K562 (cell line): ENCODE measurements around the gene NADK. TPM values are rescaled to one million over a fixed set of nuclear protein-coding genes. Genes with fewer than 3 reads are reported as not detected.

ENCODE experiments used
- ARID4B ChIP-seq: sonication (generic); formaldehyde crosslinking; IDR thresholded peaks from 2 replicates; pipeline ENCODE4 v1.8.0; 2022; ENCODE audit warnings: mild to moderate bottlenecking, missing genetic modification reagents
- ATF1 ChIP-seq, 2 experiments: fragments of 450-650 bp in 1 of 2; IDR thresholded peaks; 2 replicates each; pipeline ENCODE4 v1.6.1; 2016; ENCODE audit warnings: missing compliant biosample characterization in 1 of 2, missing genetic modification characterization in 1 of 2
- CREM ChIP-seq: IDR thresholded peaks from 2 replicates; pipeline ENCODE4 v1.6.1; 2014; ENCODE audit warnings: antibody characterized with exemption, low read depth
- CTBP1 ChIP-seq: fragments of 450-650 bp; IDR thresholded peaks from 2 replicates; pipeline ENCODE4 v1.6.1; 2016; ENCODE audit warnings: borderline replicate concordance
- GABPB1 ChIP-seq: sonication (generic); formaldehyde crosslinking; IDR thresholded peaks from 2 replicates; pipeline ENCODE4 v1.8.0; 2022; ENCODE audit warnings: mild to moderate bottlenecking, missing genetic modification reagents
- MAZ ChIP-seq, 2 experiments: fragments of 450-650 bp in 1 of 2; sonication (generic) in 1 of 2; formaldehyde crosslinking; IDR thresholded peaks in 1 of 2; conservative IDR thresholded peaks in 1 of 2; 2 replicates each; pipeline versions ENCODE4 v1.4.0 to v1.5.0; 2020; ENCODE audit warnings: mild to moderate bottlenecking in 1 of 2, missing genetic modification reagents in 1 of 2
- MBD2 ChIP-seq: sonication (generic); IDR thresholded peaks from 2 replicates; pipeline ENCODE4 v1.6.1; 2016; ENCODE audit warnings: low read depth, borderline replicate concordance
- MTA3 ChIP-seq: fragments of 450-650 bp; formaldehyde crosslinking; IDR thresholded peaks from 2 replicates; pipeline ENCODE4 v1.6.1; 2017; ENCODE audit warnings: mild to moderate bottlenecking, borderline replicate concordance
- polyA plus RNA-seq, 8 experiments: library from polyadenylated mRNA; depleted of rRNA in 4 of 8; stranded (reverse) in 5 of 8; unstranded in 3 of 8; fragments of >200 nt; fragmentation: Nextera tagmentation in 2 of 8; fragmentation: Illumina TruSeq in 1 of 8; extraction: Ambion mirVana in 2 of 8; extraction: Trizol in 1 of 8; gene quantifications; 2 replicates each; pipeline versions ENCODE4 v1.2.1 to v1.2.3, GENCODE V29; 2011 to 2014; ENCODE audit warnings: inconsistent platforms in 1 of 8, missing spikeins in 1 of 8
- total RNA-seq, 7 experiments: library from RNA; depleted of rRNA in 6 of 7; stranded (reverse); fragments of >200 nt in 6 of 7; fragmentation: Illumina TruSeq in 2 of 7; extraction: Trizol in 2 of 7; gene quantifications; 2 replicates each; pipeline versions ENCODE4 v1.2.1 to v1.2.3, GENCODE V29; 2011 to 2021; ENCODE audit warnings: low replicate concordance in 1 of 7

NADK gene
- total and polyA plus RNA-seq, 9 of the 15 experiments (the other 6 are each of a cell fraction or from before 2014, with no cell fraction given) = 1.5 to 135 (median 75.1) TPM

GRCh38 chr1:1724035-1724864, 54.0 kb downstream of the NADK start, which contains the start of gene CDK11A (continued):
- TF ChIP-seq ARID4B = peak; percentile 89
- TF ChIP-seq MAZ (CRISPR knock-in tag; conservative IDR thresholded peaks at IDR 0.05 in 1 of 2, IDR thresholded peaks at IDR 0.05 in 1 of 2) = peak; percentile 78 to 79
- TF ChIP-seq CREM = peak; percentile 99
- peak; percentile 96 for TF ChIP-seq GABPB1
- TF ChIP-seq MBD2 = 0 out of 2 replicates have a peak, but pooled peaks have one; percentile 50
- peak; percentile 75; the same call in 1 of the 2 replicates for TF ChIP-seq MTA3
- peak; percentile 79 for TF ChIP-seq CTBP1
- peak; percentile 93 for TF ChIP-seq ATF1 (CRISPR knock-in tag; IDR thresholded peaks at IDR 0.05)
- peak; percentile 99 for TF ChIP-seq ATF1 (tag; IDR thresholded peaks at IDR 0.05)
- TF ChIP-seq, all 486 proteins: peak for 137; not testable (repeated sequence) for 349
